Left lung (tissue), 10 donors: Measurements from ENCODE around the gene DUSP15. TPM values are rescaled to one million over a fixed set of nuclear protein-coding genes. Genes with fewer than 3 reads are reported as not detected.
"Not testable (repeated sequence)": the region's sequence is repeated elsewhere in the genome, so short reads cannot be mapped to it uniquely, and the experiment has no call there.

Experiments used
- ATAC-seq: fragments of 200-7000 bp; cut with Tn5 transposase; one replicate; pipeline ENCODE4 v1.9.1; 2020; ENCODE audit warnings: moderate library complexity
- DNase-seq, 4 donors: peaks; one replicate each; pipeline ENCODE4 v3.0.0-alpha.2; 2013 to 2020
- H3K27ac ChIP-seq, 2 donors: fragments of 200-600 bp; sonication (generic) in 1 of 2; one replicate each; pipeline versions ENCODE4 v1.5.0 to v1.8.0; 2020 to 2021
- H3K27me3 ChIP-seq, 2 donors: fragments of 200-600 bp; sonication (generic) in 1 of 2; one replicate each; pipeline versions ENCODE4 v1.5.0 to v1.8.0; 2020 to 2021
- H3K36me3 ChIP-seq, 2 donors: fragments of 200-600 bp; sonication (generic) in 1 of 2; one replicate each; pipeline versions ENCODE4 v1.5.0 to v1.8.0; 2020 to 2021
- H3K4me1 ChIP-seq, 2 donors: fragments of 200-600 bp; one replicate each; pipeline ENCODE4 v1.8.0; 2021
- H3K4me3 ChIP-seq, 2 donors: fragments of 200-600 bp; sonication (generic) in 1 of 2; one replicate each; pipeline versions ENCODE4 v1.5.0 to v1.8.0; 2020 to 2021; ENCODE audit warnings: mild to moderate bottlenecking in 1 of 2
- H3K9me3 ChIP-seq, 2 donors: fragments of 200-600 bp; sonication (generic) in 1 of 2; one replicate each; pipeline versions ENCODE4 v1.5.0 to v1.8.0; 2020 to 2021
- CTCF ChIP-seq, 2 donors: fragments of 200-600 bp; sonication (generic) in 1 of 2; IDR thresholded peaks; one replicate each; pipeline versions ENCODE4 v1.5.0 to v1.8.0; 2021; ENCODE audit warnings: antibody characterized with exemption in 2 of 2
- intact Hi-C, 2 donors: fragments of 100-400 bp; cut with DNase I; formaldehyde crosslinking; loops; one replicate each; pipeline versions ENCODE4 v1.11.2 to v1.14.2; 2022
- polyA plus RNA-seq, 6 donors: library from polyadenylated mRNA; unstranded; fragments of 120-200 nt; gene quantifications; one replicate each; pipeline ENCODE4 v1.2.1, GENCODE V29; 2013; ENCODE audit not compliant: insufficient read length in 6 of 6
- total RNA-seq, 2 donors: library from RNA; stranded (reverse); fragmentation: NEBNext Ultra II Directional; extraction: Animal tissue kit (Norgen Biotek cat#: 25700); gene quantifications; one replicate each; pipeline ENCODE4 v1.2.1, GENCODE V29; 2021
- donor health status: DM: no; HTN: yes; CAD: no.
- donor health status: DM: no; HTN: no; CAD: no.

DUSP15 gene
- total and polyA plus RNA-seq, 8 donors: 0.82 to 13.1 (median 9.7) TPM

DNA sequence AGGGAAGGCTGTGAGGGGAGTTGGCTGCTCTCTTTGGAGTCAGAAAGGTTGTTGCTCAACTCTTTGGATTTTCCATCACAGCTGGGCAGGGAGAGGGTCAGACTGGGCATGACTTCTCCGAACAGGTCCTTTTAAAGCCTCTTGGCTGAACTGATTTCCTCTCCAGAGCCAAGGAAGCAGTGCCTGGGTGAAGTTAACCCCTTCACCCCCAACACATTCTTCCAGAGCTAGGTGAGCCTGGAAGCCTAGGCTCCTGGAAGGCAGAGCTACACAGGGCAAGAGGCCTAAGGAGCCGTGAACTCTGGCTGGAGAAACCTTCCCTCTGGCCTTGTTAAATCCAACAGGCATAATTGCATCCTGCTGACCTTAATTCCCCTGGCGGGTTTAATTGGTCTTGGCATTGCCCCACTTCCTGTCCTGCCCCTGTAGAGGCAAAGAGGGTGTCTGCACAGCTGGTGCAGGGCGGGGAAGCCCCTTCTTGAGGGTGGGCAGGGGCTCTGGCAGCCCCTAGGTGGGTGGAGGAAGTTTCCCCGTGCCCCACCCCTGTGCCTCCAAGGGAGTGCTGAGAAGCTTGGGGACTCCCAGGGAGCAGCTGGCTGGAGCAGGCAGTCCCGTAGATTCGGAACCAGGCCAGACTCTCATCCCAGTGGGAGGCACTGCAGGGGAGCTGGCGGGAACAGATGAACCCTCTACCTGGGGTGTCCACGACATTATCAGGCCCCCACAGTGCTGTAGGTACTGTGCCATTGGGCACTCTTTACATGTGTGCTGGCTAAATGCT lies 54.7 kb downstream of the DUSP15 start:
- intact Hi-C loops: no loop called here
- H3K9me3 ChIP-seq: no peaks in the 10 kb centered on the region
- TF ChIP-seq CTCF (IDR thresholded peaks at IDR 0.05): no peak
- H3K36me3 ChIP-seq: no peaks in the 10 kb centered on the region
- no peak overlapping the region for H3K4me3 ChIP-seq
- H3K27ac ChIP-seq: no peak overlapping the region
- peak; percentile 76 for ATAC-seq
- H3K4me1 ChIP-seq: peaks cover 8 to 12% of the 10 kb centered on the region in 2 donors
- no peak for DNase-seq
- no peaks in the 10 kb centered on the region for H3K27me3 ChIP-seq

GRCh38 chr20:31814142-31814541 lies 56.2 kb downstream of the DUSP15 start:
- H3K36me3 ChIP-seq, H3K4me3 ChIP-seq, H3K9me3 ChIP-seq, ATAC-seq, intact Hi-C loops, H3K27me3 ChIP-seq, H3K27ac ChIP-seq, DNase-seq: not testable (repeated sequence)
- H3K4me1 ChIP-seq: peaks cover 8 to 15% of the 10 kb centered on the region in 2 donors

- ATAC-seq: no peak
- H3K27me3 ChIP-seq: no peaks in the 10 kb centered on the region
- no peak for TF ChIP-seq CTCF (IDR thresholded peaks at IDR 0.05)
- H3K27ac ChIP-seq: no peak overlapping the region
- H3K4me1 ChIP-seq: peaks cover 8 to 15% of the 10 kb centered on the region in 2 donors
- no peaks in the 10 kb centered on the region for H3K9me3 ChIP-seq
- H3K4me3 ChIP-seq: no peak overlapping the region
- intact Hi-C loops: no loop called here
- no peaks in the 10 kb centered on the region for H3K36me3 ChIP-seq
- no peak for DNase-seq
These were observed 56.7 kb downstream of the DUSP15 start for GRCh38 chr20:31813611-31814010.

DNA sequence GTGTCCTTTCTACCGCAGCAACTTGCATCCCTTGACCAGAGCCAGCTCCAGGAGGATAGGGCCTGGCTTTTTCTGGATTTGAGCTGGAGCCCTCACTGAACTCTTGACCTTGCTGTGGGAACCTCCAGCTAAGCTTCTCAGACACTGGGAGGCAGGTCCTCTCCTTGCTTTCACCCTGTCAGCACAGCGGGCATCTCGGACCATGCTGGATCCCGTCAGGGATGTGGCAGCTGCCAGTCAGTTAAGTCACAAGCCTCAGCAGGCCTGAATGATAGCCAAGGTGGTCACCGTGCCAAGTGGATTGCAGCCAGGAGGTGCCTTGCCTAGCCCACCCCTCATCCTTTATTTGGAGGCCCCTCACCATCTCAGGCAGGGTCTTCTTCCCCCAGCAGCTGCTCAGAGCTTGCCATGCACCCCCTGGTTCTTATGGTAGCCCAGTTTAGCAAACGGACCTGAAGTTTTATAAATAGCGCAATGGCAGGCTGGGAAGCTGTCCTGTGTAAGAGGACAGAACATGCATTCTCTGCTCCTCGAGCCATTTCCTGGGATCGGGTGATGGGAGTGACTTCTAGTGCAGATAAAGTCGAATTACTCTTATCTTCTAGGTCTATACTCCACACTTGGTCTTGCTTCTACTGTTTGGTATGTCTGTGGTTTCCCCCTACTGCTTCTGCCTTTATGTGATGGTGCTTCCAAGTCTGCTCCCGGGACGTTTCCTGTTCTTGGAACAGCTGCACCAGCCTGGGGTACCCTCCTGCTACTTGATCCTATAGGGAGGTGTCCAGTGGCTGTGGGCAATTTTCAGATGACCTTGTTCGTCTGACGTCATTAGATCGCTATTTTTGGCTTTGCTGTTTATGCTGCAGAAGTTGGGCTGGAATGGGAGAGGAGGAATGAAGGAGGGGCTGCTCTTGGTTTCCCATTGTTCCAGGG lies 58.3 kb downstream of the DUSP15 start:
- no peak for TF ChIP-seq CTCF (IDR thresholded peaks at IDR 0.05)
- peaks cover 8 to 15% of the 10 kb centered on the region in 2 donors for H3K4me1 ChIP-seq
- no peaks in the 10 kb centered on the region for H3K9me3 ChIP-seq
- H3K27ac ChIP-seq: no peak overlapping the region
- intact Hi-C loops: no loop called here
- H3K4me3 ChIP-seq: no peak overlapping the region
- DNase-seq (no peak), ATAC-seq (no peak)
- no peaks in the 10 kb centered on the region for H3K27me3 ChIP-seq
- no peaks in the 10 kb centered on the region for H3K36me3 ChIP-seq

DNA sequence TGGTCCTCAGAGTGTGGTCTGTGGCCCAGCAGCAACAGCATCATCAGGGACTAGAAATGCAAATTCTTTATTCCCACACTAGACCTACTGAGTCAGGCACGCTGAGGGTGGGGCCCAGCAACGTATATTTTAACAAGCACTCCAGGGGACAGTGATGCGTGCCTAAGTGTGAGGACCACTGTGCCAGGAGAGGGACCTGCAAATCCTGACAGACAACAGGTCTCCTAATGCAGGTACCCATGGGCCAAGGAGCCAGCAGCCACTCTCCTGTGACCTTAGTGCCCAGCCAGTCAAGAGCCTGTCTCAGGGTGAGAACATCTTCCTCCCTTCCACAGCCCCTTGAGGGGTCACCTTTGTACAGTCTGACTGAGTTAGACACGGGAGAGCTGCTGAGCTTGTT lies 59.1 kb downstream of the DUSP15 start:
- Histone ChIP-seq H3K4me1 (peaks cover 8 to 15% of the 10 kb centered on the region in 2 donors), H3K27ac (no peak overlapping the region), H3K9me3 (no peaks in the 10 kb centered on the region), H3K36me3 (no peaks in the 10 kb centered on the region), H3K27me3 (no peaks in the 10 kb centered on the region), H3K4me3 (no peak overlapping the region)
- TF ChIP-seq CTCF (IDR thresholded peaks at IDR 0.05): no peak
- DNase-seq (no peak), ATAC-seq (no peak)
- intact Hi-C loops: no loop called here

Other genes with a start within 250 kb of the DUSP15 start
- gene COX4I2, start 232.6 kb downstream of the DUSP15 start, total RNA-seq: 10 to 100 TPM; 13.5 to 15.7 TPM
- 10 to 100 TPM; 18.6 to 33.8 (median 25.2) TPM for gene COX4I2, start 232.6 kb downstream of the DUSP15 start, polyA plus RNA-seq
- gene BCL2L1, start 147.7 kb downstream of the DUSP15 start, total RNA-seq: 100 to 1,000 TPM; 122 to 181 TPM
- 10 to 100 TPM; 43.3 to 60.5 (median 54.4) TPM for gene BCL2L1, start 147.7 kb downstream of the DUSP15 start, polyA plus RNA-seq
- gene TPX2, start 131.2 kb downstream of the DUSP15 start, total RNA-seq: 10 to 100 TPM in 1 of 2 donors, 1 to 10 TPM in 1; 5.1 to 16.5 TPM
- gene TPX2, start 131.2 kb downstream of the DUSP15 start, polyA plus RNA-seq: 10 to 100 TPM; 35.3 to 89.9 (median 47.8) TPM
- not detected for gene MYLK2, start 51.2 kb downstream of the DUSP15 start, total RNA-seq
- gene MYLK2, start 51.2 kb downstream of the DUSP15 start, polyA plus RNA-seq: 1 to 10 TPM in 3 of 6 donors, under 1 TPM in 3; 0.53 to 1.9 (median 1.0) TPM
- 1 to 10 TPM; 2.5 to 2.9 TPM for gene FOXS1, start 24.9 kb downstream of the DUSP15 start, total RNA-seq
- 1 to 10 TPM; 4.8 to 8.2 (median 6.2) TPM for gene FOXS1, start 24.9 kb downstream of the DUSP15 start, polyA plus RNA-seq
- gene TTLL9, start 107 bp upstream of the DUSP15 start, total RNA-seq: 1 to 10 TPM in 1 of 2 donors, under 1 TPM in 1; 0.20 to 1.3 TPM
- 1 to 10 TPM; 2.0 to 6.2 (median 3.6) TPM for gene TTLL9, start 107 bp upstream of the DUSP15 start, polyA plus RNA-seq
- 10 to 100 TPM in 1 of 2 donors, 1 to 10 TPM in 1; 9.1 to 10.5 TPM for gene PDRG1, start 81.5 kb upstream of the DUSP15 start, total RNA-seq
- gene PDRG1, start 81.5 kb upstream of the DUSP15 start, polyA plus RNA-seq: 10 to 100 TPM; 15.2 to 19.1 (median 17.0) TPM
- gene XKR7, start 97.6 kb upstream of the DUSP15 start, total RNA-seq: under 1 TPM in 1 of 2 donors, not detected in 1; 0.05 TPM
- under 1 TPM; 0.06 to 0.19 (median 0.08) TPM for gene XKR7, start 97.6 kb upstream of the DUSP15 start, polyA plus RNA-seq
- 10 to 100 TPM in 1 of 2 donors, 1 to 10 TPM in 1; 6.8 to 13.5 TPM for gene CCM2L, start 139.9 kb upstream of the DUSP15 start, total RNA-seq
- 10 to 100 TPM; 11.6 to 16.5 (median 13.3) TPM for gene CCM2L, start 139.9 kb upstream of the DUSP15 start, polyA plus RNA-seq
- gene HCK, start 181.7 kb upstream of the DUSP15 start, total RNA-seq: 100 to 1,000 TPM in 1 of 2 donors, 10 to 100 TPM in 1; 30.8 to 110 TPM
- gene HCK, start 181.7 kb upstream of the DUSP15 start, polyA plus RNA-seq: 1 to 10 TPM; 3.0 to 5.4 (median 4.4) TPM
- 10 to 100 TPM; 56.2 to 59.1 TPM for gene TM9SF4, start 239.2 kb upstream of the DUSP15 start, total RNA-seq
- gene TM9SF4, start 239.2 kb upstream of the DUSP15 start, polyA plus RNA-seq: 10 to 100 TPM; 57.4 to 63.5 (median 61.4) TPM